HG03039 (cell line): ENCODE results near the gene NFYC.
"Not testable (repeated sequence)": the region's sequence is repeated elsewhere in the genome, so short reads cannot be mapped to it uniquely, and the experiment has no call there.

ENCODE experiments used
- ATAC-seq: cut with Tn5 transposase; IDR thresholded peaks from one replicate; pipeline ENCODE4 v1.9.1; 2021; ENCODE audit warnings: mild to moderate bottlenecking, moderate library complexity; ENCODE audit not compliant: unreplicated experiment

The NFYC gene

GRCh38 chr1:40664791-40665190, 26.7 kb upstream of the NFYC start:
- ATAC-seq = no peak

- ATAC-seq = peak; percentile 69
These were observed 26.0 kb upstream of the NFYC start, which contains the start of gene RIMS3 for GRCh38 chr1:40665335-40666171. Gene RIMS3 (minus strand): TSS chr1:40665682. CDS start chr1:40641925, 23,757 bp downstream.

GRCh38 chr1:40668769-40669525, 22.6 kb upstream of the NFYC start:
- ATAC-seq = peak; percentile 48

GRCh38 chr1:40673452-40673851, 18.1 kb upstream of the NFYC start:
- ATAC-seq = no peak

GRCh38 chr1:40676501-40676900, 15.0 kb upstream of the NFYC start:
- ATAC-seq = no peak

- no peak for ATAC-seq
These were observed 12.1 kb upstream of the NFYC start for GRCh38 chr1:40679165-40679953.

GRCh38 chr1:40684669-40685068, 6.8 kb upstream of the NFYC start:
- no peak for ATAC-seq

GRCh38 chr1:40687059-40687458, 4.4 kb upstream of the NFYC start:
- ATAC-seq = no peak

- ATAC-seq = no peak
These were observed 3.8 kb upstream of the NFYC start for GRCh38 chr1:40687661-40688060.

GRCh38 chr1:40689737-40690136, 1.8 kb upstream of the NFYC start:
- no peak for ATAC-seq

- no peak for ATAC-seq
These were observed 550 bp upstream of the NFYC start for GRCh38 chr1:40690771-40691537.

GRCh38 chr1:40692429-40692895, 958 bp downstream of the NFYC start:
- no peak for ATAC-seq

- ATAC-seq = no peak
These were observed 1.9 kb downstream of the NFYC start for GRCh38 chr1:40693425-40693824.

GRCh38 chr1:40694353-40694874, 2.9 kb downstream of the NFYC start:
- no peak for ATAC-seq

GRCh38 chr1:40696294-40696693, 4.8 kb downstream of the NFYC start:
- no peak for ATAC-seq

GRCh38 chr1:40697436-40697835, 5.9 kb downstream of the NFYC start:
- no peak for ATAC-seq

- peak; percentile 72 for ATAC-seq
These were observed 8.3 kb downstream of the NFYC start for GRCh38 chr1:40699787-40700186.

GRCh38 chr1:40701684-40702083, 10.2 kb downstream of the NFYC start:
- ATAC-seq = no peak

- not testable (repeated sequence) for ATAC-seq
These were observed 11.3 kb downstream of the NFYC start for GRCh38 chr1:40702810-40703209.

- no peak for ATAC-seq
These were observed 11.8 kb downstream of the NFYC start for GRCh38 chr1:40703316-40703715.
